ENCODE results near the gene RBBP8NL. TPM values are rescaled to one million over a fixed set of nuclear protein-coding genes. Genes with fewer than 3 reads are reported as not detected.

Gene RBBP8NL
- total RNA-seq, 1 donor from 2014 or later, result 0.10 TPM

- Mint-ChIP-seq H3K4me1 (ENCODE audit: unreplicated experiment) (no peaks in the 10 kb centered on the region), H3K9me3 (ENCODE audit: unreplicated experiment) (no peaks in the 10 kb centered on the region), H3K36me3 (ENCODE audit: low read depth, unreplicated experiment) (peaks cover 4% of the 10 kb centered on the region), H3K4me3 (ENCODE audit: unreplicated experiment) (no peak overlapping the region), H3K27me3 (ENCODE audit: unreplicated experiment) (peaks cover 18% of the 10 kb centered on the region), H3K27ac (ENCODE audit: unreplicated experiment) (no peak overlapping the region)
- no peak for TF ChIP-seq CTCF (IDR thresholded peaks at IDR 0.05; ENCODE audit: unreplicated experiment)
- no peak for DNase-seq (ENCODE audit: low spot score)
Observed at GRCh38 chr20:62421716-62421990, 5.7 kb downstream of the RBBP8NL start.

- H3K9me3 Mint-ChIP-seq (ENCODE audit: unreplicated experiment), result no peaks in the 10 kb centered on the region
- no peak overlapping the region for H3K27ac Mint-ChIP-seq (ENCODE audit: unreplicated experiment)
- no peaks in the 10 kb centered on the region for H3K4me1 Mint-ChIP-seq (ENCODE audit: unreplicated experiment)
- H3K4me3 Mint-ChIP-seq (ENCODE audit: unreplicated experiment), result no peak overlapping the region
- no peak for TF ChIP-seq CTCF (IDR thresholded peaks at IDR 0.05; ENCODE audit: unreplicated experiment)
- H3K27me3 Mint-ChIP-seq (ENCODE audit: unreplicated experiment), result peaks cover 15% of the 10 kb centered on the region
- no peak for DNase-seq (ENCODE audit: low spot score)
- peaks cover 4% of the 10 kb centered on the region for H3K36me3 Mint-ChIP-seq (ENCODE audit: low read depth, unreplicated experiment)
Observed at GRCh38 chr20:62420846-62421715, 6.3 kb downstream of the RBBP8NL start.

GRCh38 chr20:62419759-62420158 is 7.6 kb downstream of the RBBP8NL start:
- Mint-ChIP-seq H3K27ac (ENCODE audit: unreplicated experiment) (no peak overlapping the region), H3K4me3 (ENCODE audit: unreplicated experiment) (no peak overlapping the region), H3K27me3 (ENCODE audit: unreplicated experiment) (peaks cover 10% of the 10 kb centered on the region), H3K4me1 (ENCODE audit: unreplicated experiment) (no peaks in the 10 kb centered on the region), H3K36me3 (ENCODE audit: low read depth, unreplicated experiment) (peaks cover 4% of the 10 kb centered on the region), H3K9me3 (ENCODE audit: unreplicated experiment) (no peaks in the 10 kb centered on the region)
- no peak for DNase-seq (ENCODE audit: low spot score)
- TF ChIP-seq CTCF (IDR thresholded peaks at IDR 0.05; ENCODE audit: unreplicated experiment), result no peak

- no peaks in the 10 kb centered on the region for H3K4me1 Mint-ChIP-seq (ENCODE audit: unreplicated experiment)
Observed at GRCh38 chr20:62418709-62419487, 8.4 kb downstream of the RBBP8NL start.

More at GRCh38 chr20:62418709-62419487, 8.4 kb downstream of the RBBP8NL start:
- no peak for TF ChIP-seq CTCF (IDR thresholded peaks at IDR 0.05; ENCODE audit: unreplicated experiment)
- H3K9me3 Mint-ChIP-seq (ENCODE audit: unreplicated experiment), result no peaks in the 10 kb centered on the region
- DNase-seq (ENCODE audit: low spot score), result no peak
- peaks cover 4% of the 10 kb centered on the region for H3K36me3 Mint-ChIP-seq (ENCODE audit: low read depth, unreplicated experiment)
- no peak overlapping the region for H3K4me3 Mint-ChIP-seq (ENCODE audit: unreplicated experiment)
- peaks cover 10% of the 10 kb centered on the region for H3K27me3 Mint-ChIP-seq (ENCODE audit: unreplicated experiment)
- H3K27ac Mint-ChIP-seq (ENCODE audit: unreplicated experiment), result no peak overlapping the region

Measured in endothelial cell (in vitro differentiated cells).